Psoas muscle (tissue), 8 donors: ENCODE measurements around the gene ZNF622. TPM values are rescaled to one million over a fixed set of nuclear protein-coding genes. Genes with fewer than 3 reads are reported as not detected.
A peak's percentile ranks its signal among the peaks of the same experiment; 100 is the strongest.
"Not testable (repeated sequence)": the region's sequence is repeated elsewhere in the genome, so short reads cannot be mapped to it uniquely, and the experiment has no call there.

Experiments used
- ATAC-seq, 4 donors: fragments of 200-7000 bp; cut with Tn5 transposase; one replicate each; pipeline ENCODE4 v1.9.1; 2020; ENCODE audit warnings: moderate library complexity in 3 of 4, mild to moderate bottlenecking in 2 of 4
- DNase-seq, 2 donors: peaks; one replicate each; pipeline ENCODE4 v3.0.0-alpha.2; 2020
- H3K27ac ChIP-seq: fragments of 200-600 bp; one replicate; pipeline ENCODE4 v1.8.0; 2022
- H3K27me3 ChIP-seq, 3 donors: fragments of 200-600 bp in 1 of 3; one replicate each; pipeline versions ENCODE4 v1.6.1 to v1.8.0; 2013 to 2022; ENCODE audit warnings: low read length in 2 of 3, mild to moderate bottlenecking in 2 of 3, moderate library complexity in 1 of 3; ENCODE audit not compliant: insufficient read depth in 3 of 3
- H3K36me3 ChIP-seq, 2 donors: fragments of 200-600 bp in 1 of 2; one replicate each; pipeline versions ENCODE4 v1.6.1 to v1.8.0; 2013 to 2022; ENCODE audit warnings: low read depth in 1 of 2, mild to moderate bottlenecking in 1 of 2, moderate library complexity in 1 of 2; ENCODE audit not compliant: insufficient read depth in 1 of 2
- H3K4me1 ChIP-seq: fragments of 200-600 bp; one replicate; pipeline ENCODE4 v1.8.0; 2022
- H3K4me3 ChIP-seq: fragments of 200-600 bp; one replicate; pipeline ENCODE4 v1.8.0; 2022; ENCODE audit warnings: mild to moderate bottlenecking
- H3K9me3 ChIP-seq: fragments of 200-600 bp; one replicate; pipeline ENCODE4 v1.8.0; 2022
- WGBS, 3 donors: extraction: QIAGEN DNeasy Blood & Tissue Kit; methylation state at CpG; one replicate each; pipeline versions ENCODE4 v1.1.6 to v1.1.7; 2013; 5-methylcytosine and 5-hydroxymethylcytosine counted together
- intact Hi-C, 2 donors: fragments of 100-400 bp; cut with DNase I; formaldehyde crosslinking; loops; one replicate each; pipeline versions ENCODE4 v1.11.0 to v1.14.2; 2022
- polyA plus RNA-seq, 3 donors: library from polyadenylated mRNA; stranded (reverse); fragments of 200-250 nt; gene quantifications; one replicate each; pipeline ENCODE4 v1.2.3, GENCODE V29; 2013
- total RNA-seq, 4 donors: library from RNA; stranded (reverse); fragmentation: NEBNext Ultra II Directional in 2 of 4; extraction: Animal tissue kit (Norgen Biotek cat#: 25700) in 2 of 4; gene quantifications; one replicate each; pipeline versions ENCODE4 v1.2.1 to v1.2.4, GENCODE V29; 2021 to 2023
- TF ChIP-seq, protein P1 (sequence below): fragments of 200-600 bp; IDR thresholded peaks from one replicate; pipeline ENCODE4 v1.8.0; 2022; ENCODE audit warnings: antibody characterized with exemption
- donor health status: healthy with polysubstance abuse.
- donor health status: DM: no; HTN: no; CAD: no; lungs with moderate emphysema.
- donor health status: Bipolar disorder and iron deficiency.
- donor health status: healthy.
- donor health status: DM: yes; HTN: yes; CAD: no.
- donor health status: DM: no; HTN: no; CAD: no.
- donor health status: DM: no; HTN: no; CAD: no.
- donor health status: DM: yes; HTN: yes; CAD: no.

Gene ZNF622
- total and polyA plus RNA-seq, 7 donors = 11.8 to 142 (median 43.5) TPM

DNA sequence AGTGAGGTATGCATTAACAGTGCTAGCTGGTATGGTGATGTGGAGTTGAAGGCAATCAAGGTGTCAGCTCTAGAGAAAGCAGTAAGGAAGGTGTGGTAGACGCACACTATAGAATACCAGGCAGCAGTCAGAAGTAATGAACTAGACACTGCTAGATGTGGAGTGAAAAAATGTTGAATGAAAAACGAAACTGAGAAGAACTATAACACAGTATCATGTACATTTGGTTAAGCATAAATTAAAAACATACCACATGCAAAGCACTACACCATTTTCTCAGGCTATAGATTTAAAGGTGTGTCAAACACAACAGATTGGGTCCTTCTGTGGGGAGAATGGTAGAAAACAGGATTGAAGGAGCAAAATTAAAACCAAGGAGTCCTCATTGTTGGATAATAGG, 15.4 kb downstream of the ZNF622 start:
- intact Hi-C loops = loop anchor here in 1 of 2 donors (10.0 kb wide), 1 partner anchor 285 kb away; no protein-coding TSS in a partner anchor
- Histone ChIP-seq H3K27me3 (no peaks in the 10 kb centered on the region), H3K36me3 (peaks cover 21 to 76% of the 10 kb centered on the region in 2 donors), H3K27ac (no peak overlapping the region), H3K4me1 (no peaks in the 10 kb centered on the region), H3K4me3 (no peak overlapping the region), H3K9me3 (no peaks in the 10 kb centered on the region)
- DNase-seq (no peak), ATAC-seq (no peak)
- TF ChIP-seq, protein P1, sequence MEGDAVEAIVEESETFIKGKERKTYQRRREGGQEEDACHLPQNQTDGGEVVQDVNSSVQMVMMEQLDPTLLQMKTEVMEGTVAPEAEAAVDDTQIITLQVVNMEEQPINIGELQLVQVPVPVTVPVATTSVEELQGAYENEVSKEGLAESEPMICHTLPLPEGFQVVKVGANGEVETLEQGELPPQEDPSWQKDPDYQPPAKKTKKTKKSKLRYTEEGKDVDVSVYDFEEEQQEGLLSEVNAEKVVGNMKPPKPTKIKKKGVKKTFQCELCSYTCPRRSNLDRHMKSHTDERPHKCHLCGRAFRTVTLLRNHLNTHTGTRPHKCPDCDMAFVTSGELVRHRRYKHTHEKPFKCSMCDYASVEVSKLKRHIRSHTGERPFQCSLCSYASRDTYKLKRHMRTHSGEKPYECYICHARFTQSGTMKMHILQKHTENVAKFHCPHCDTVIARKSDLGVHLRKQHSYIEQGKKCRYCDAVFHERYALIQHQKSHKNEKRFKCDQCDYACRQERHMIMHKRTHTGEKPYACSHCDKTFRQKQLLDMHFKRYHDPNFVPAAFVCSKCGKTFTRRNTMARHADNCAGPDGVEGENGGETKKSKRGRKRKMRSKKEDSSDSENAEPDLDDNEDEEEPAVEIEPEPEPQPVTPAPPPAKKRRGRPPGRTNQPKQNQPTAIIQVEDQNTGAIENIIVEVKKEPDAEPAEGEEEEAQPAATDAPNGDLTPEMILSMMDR = no peak
- 84 to 94% (median 84%) methylated on average over 2 of the region's 2 CpGs for WGBS, 3 donors

GRCh38 chr5:16446993-16447392, 18.6 kb downstream of the ZNF622 start:
- no peak overlapping the region for H3K27ac ChIP-seq
- no peaks in the 10 kb centered on the region for H3K4me1 ChIP-seq
- TF ChIP-seq, protein P1 = no peak
- ATAC-seq (no peak), DNase-seq (no peak)
- intact Hi-C loops = no loop called here
- H3K36me3 ChIP-seq = peaks cover 16 to 66% of the 10 kb centered on the region in 2 donors
- no peak overlapping the region for H3K4me3 ChIP-seq
- no peaks in the 10 kb centered on the region for H3K27me3 ChIP-seq
- H3K9me3 ChIP-seq = no peaks in the 10 kb centered on the region
- WGBS, 3 donors = 82 to 86% (median 84%) methylated on average over 5 of the region's 5 CpGs

DNA sequence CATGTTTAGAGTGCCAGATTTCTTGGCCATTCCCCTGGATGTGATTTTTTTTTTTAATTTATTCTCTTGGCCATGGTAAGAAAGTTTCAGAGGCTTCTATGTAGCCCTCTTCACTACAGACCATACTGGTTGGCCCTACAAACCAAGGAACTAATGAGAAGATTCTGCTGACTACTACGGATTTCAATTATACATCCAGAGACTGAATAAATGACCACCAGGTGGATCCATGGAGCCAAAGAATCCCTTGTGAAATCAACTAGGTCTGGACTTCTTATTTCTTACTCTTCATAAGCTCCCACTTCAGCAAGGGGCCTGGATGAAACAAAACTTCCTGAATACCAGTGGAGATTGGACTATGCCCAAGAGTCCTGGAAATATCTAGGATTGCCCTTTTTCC, 27.6 kb downstream of the ZNF622 start:
- H3K4me3 ChIP-seq = no peak overlapping the region
- no peaks in the 10 kb centered on the region for H3K36me3 ChIP-seq
- ATAC-seq (peak in 2 of 4 donors; percentile 34 to 70), DNase-seq (no peak)
- intact Hi-C loops = no loop called here
- no peaks in the 10 kb centered on the region for H3K4me1 ChIP-seq
- H3K27ac ChIP-seq = no peak overlapping the region
- TF ChIP-seq, protein P1 = peak; percentile 19
- 62 to 64% (median 63%) methylated on average over 1 of the region's 1 CpG for WGBS, 3 donors
- no peaks in the 10 kb centered on the region for H3K27me3 ChIP-seq
- no peaks in the 10 kb centered on the region for H3K9me3 ChIP-seq

- WGBS, 3 donors = 87 to 92% (median 90%) methylated on average over 17 to 28 of the region's 28 CpGs
- ATAC-seq = not testable (repeated sequence)
These were observed 29.4 kb downstream of the ZNF622 start for GRCh38 chr5:16436065-16436682.

GRCh38 chr5:16431490-16431889, 34.1 kb downstream of the ZNF622 start:
- TF ChIP-seq, protein P1 = no peak
- Histone ChIP-seq H3K4me3 (no peak overlapping the region), H3K27me3 (peaks cover 1 to 4% (median 3%) of the 10 kb centered on the region in 3 donors), H3K4me1 (no peaks in the 10 kb centered on the region), H3K27ac (no peak overlapping the region), H3K9me3 (no peaks in the 10 kb centered on the region), H3K36me3 (no peaks in the 10 kb centered on the region)
- intact Hi-C loops = no loop called here
- 20 to 23% (median 20%) methylated on average over 2 of the region's 2 CpGs for WGBS, 3 donors
- DNase-seq (no peak), ATAC-seq (no peak)

More at GRCh38 chr5:16436065-16436682, 29.4 kb downstream of the ZNF622 start:
- H3K4me3 ChIP-seq, H3K36me3 ChIP-seq, DNase-seq, intact Hi-C loops, H3K4me1 ChIP-seq, H3K27ac ChIP-seq, H3K9me3 ChIP-seq, H3K27me3 ChIP-seq: not testable (repeated sequence)
